Activated CD4-positive, alpha-beta T cell treated with anti-CD3 and anti-CD28 coated beads, Interleukin-2, amount 50 U/mL, for 16 hours (primary cell): Measurements from ENCODE around the gene DEFB132.

ENCODE experiments used
- DNase-seq: peaks from one replicate; pipeline ENCODE4 v3.0.0-alpha.2; 2020

The DEFB132 gene

GRCh38 chr20:297925-298775 lies 40.6 kb downstream of the DEFB132 start:
- DNase-seq = peak; percentile 61

GRCh38 chr20:298776-299391 lies 41.4 kb downstream of the DEFB132 start:
- DNase-seq = no peak

GRCh38 chr20:300345-300990 lies 42.9 kb downstream of the DEFB132 start:
- no peak for DNase-seq

- DNase-seq = no peak
Measured at GRCh38 chr20:301886-302848, 44.6 kb downstream of the DEFB132 start.

GRCh38 chr20:305745-306144 lies 48.2 kb downstream of the DEFB132 start:
- DNase-seq = no peak

- no peak for DNase-seq
Measured at GRCh38 chr20:308427-309038, 51.0 kb downstream of the DEFB132 start.

- no peak for DNase-seq
Measured at GRCh38 chr20:309306-309840, 51.8 kb downstream of the DEFB132 start.

- peak; percentile 88 for DNase-seq
Measured at GRCh38 chr20:309841-310644, 52.5 kb downstream of the DEFB132 start.

- no peak for DNase-seq
Measured at GRCh38 chr20:310645-311044, 53.1 kb downstream of the DEFB132 start.
